GM23338 (cell line): ENCODE data around the gene PCDHGA10. TPM values are rescaled to one million over a fixed set of nuclear protein-coding genes. Genes with fewer than 3 reads are reported as not detected.

Experiments
- ATAC-seq: fragments of 200-7000 bp; cut with Tn5 transposase; 3 replicates; pipeline ENCODE4 v1.9.1; 2020
- DNase-seq: peaks from one replicate; pipeline ENCODE4 v3.0.0-alpha.2; 2015; ENCODE audit warnings: low spot score
- H2AFZ ChIP-seq: fragments of 200-600 bp; sonication (generic); 2 replicates; pipeline ENCODE4 v1.8.0; 2016; ENCODE audit warnings: antibody characterized with exemption, mild to moderate bottlenecking, moderate library complexity
- H3F3A ChIP-seq: fragments of 200-600 bp; sonication (generic); replicated peaks from 2 replicates; pipeline ENCODE4 v1.8.0; 2017; ENCODE audit warnings: antibody characterized with exemption, mixed run types, low read depth
- H3K27ac ChIP-seq: fragments of 200-600 bp; sonication (generic); 2 replicates; pipeline ENCODE4 v1.6.1; 2016; ENCODE audit warnings: low read depth
- H3K27me3 ChIP-seq: fragments of 200-600 bp; sonication (generic); 2 replicates; pipeline ENCODE4 v1.8.0; 2016; ENCODE audit warnings: mild to moderate bottlenecking, mixed run types, moderate library complexity; ENCODE audit not compliant: insufficient read depth
- H3K36me3 ChIP-seq: fragments of 200-600 bp; sonication (generic); 2 replicates; pipeline ENCODE4 v1.8.0; 2016; ENCODE audit warnings: mild to moderate bottlenecking; ENCODE audit not compliant: insufficient read depth
- H3K4me1 ChIP-seq: fragments of 200-600 bp; sonication (generic); 2 replicates; pipeline ENCODE4 v1.8.0; 2016; ENCODE audit warnings: mild to moderate bottlenecking, moderate library complexity; ENCODE audit not compliant: insufficient read depth
- H3K4me2 ChIP-seq: fragments of 200-600 bp; sonication (generic); 2 replicates; pipeline ENCODE4 v1.7.1; 2017; ENCODE audit warnings: mixed run types
- H3K4me3 ChIP-seq: fragments of 200-600 bp; sonication (generic); 2 replicates; pipeline ENCODE4 v1.6.1; 2016; ENCODE audit warnings: mixed run types
- H3K79me2 ChIP-seq: fragments of 200-600 bp; sonication (generic); replicated peaks from 2 replicates; pipeline ENCODE4 v1.8.0; 2017; ENCODE audit warnings: mild to moderate bottlenecking; ENCODE audit not compliant: insufficient read depth
- H3K9me2 ChIP-seq: fragments of 200-600 bp; sonication (generic); 2 replicates; pipeline ENCODE4 v1.8.0; 2017; ENCODE audit not compliant: insufficient read depth
- H4K20me1 ChIP-seq: fragments of 200-600 bp; sonication (generic); replicated peaks from 2 replicates; pipeline ENCODE4 v1.8.0; 2017; ENCODE audit warnings: mild to moderate bottlenecking; ENCODE audit not compliant: insufficient read depth
- H3K27ac Mint-ChIP-seq: 2 replicates; pipeline ENCODE4 v1.8.0; 2020; ENCODE audit warnings: inconsistent platforms, mild to moderate bottlenecking, moderate library complexity, mixed read lengths
- H3K27me3 Mint-ChIP-seq: 3 replicates; pipeline ENCODE4 v1.8.0; 2022; ENCODE audit warnings: low read depth, mild to moderate bottlenecking, moderate library complexity, mixed read lengths, inconsistent platforms; ENCODE audit not compliant: insufficient read depth, poor library complexity
- H3K36me3 Mint-ChIP-seq: 3 replicates; pipeline ENCODE4 v1.8.0; 2021; ENCODE audit warnings: low read depth, mild to moderate bottlenecking, inconsistent platforms, moderate library complexity, mixed read lengths
- H3K4me1 Mint-ChIP-seq: 3 replicates; pipeline ENCODE4 v1.8.0; 2020; ENCODE audit warnings: mild to moderate bottlenecking, inconsistent platforms, mixed read lengths
- H3K4me3 Mint-ChIP-seq: 3 replicates; pipeline ENCODE4 v1.8.0; 2021; ENCODE audit warnings: moderate library complexity, mild to moderate bottlenecking, inconsistent platforms, mixed read lengths
- H3K9me3 Mint-ChIP-seq: 3 replicates; pipeline ENCODE4 v1.8.0; 2020; ENCODE audit warnings: moderate library complexity, mild to moderate bottlenecking, inconsistent platforms, mixed read lengths
- CREB1 ChIP-seq: fragments of 250-450 bp; sonication (Bioruptor Pico); IDR thresholded peaks from 2 replicates; pipeline ENCODE4 v1.5.0; 2020; ENCODE audit warnings: low read depth, mild to moderate bottlenecking, moderate library complexity
- ETS1 ChIP-seq: IDR thresholded peaks from 2 replicates; pipeline ENCODE4 v1.6.1; 2016; ENCODE audit warnings: antibody characterized with exemption
- EZH2 ChIP-seq: fragments of 200-600 bp; sonication (generic); IDR thresholded peaks from one replicate; pipeline ENCODE4 v1.8.0; 2017; ENCODE audit warnings: antibody characterized with exemption, mild to moderate bottlenecking, low read depth; ENCODE audit not compliant: unreplicated experiment
- EZH2phosphoT487 ChIP-seq: fragments of 200-600 bp; sonication (generic); IDR thresholded peaks from one replicate; pipeline ENCODE4 v1.8.1; 2018; ENCODE audit warnings: antibody characterized with exemption; ENCODE audit not compliant: unreplicated experiment
- JUNB ChIP-seq: IDR thresholded peaks from one replicate; pipeline ENCODE4 v1.6.1; 2016; ENCODE audit warnings: antibody characterized with exemption; ENCODE audit not compliant: unreplicated experiment
- REST ChIP-seq: IDR thresholded peaks from one replicate; pipeline ENCODE4 v1.6.1; 2018; ENCODE audit warnings: antibody characterized with exemption; ENCODE audit not compliant: unreplicated experiment
- STAT1 ChIP-seq: IDR thresholded peaks from one replicate; pipeline ENCODE4 v1.6.1; 2016; ENCODE audit warnings: antibody characterized with exemption; ENCODE audit not compliant: unreplicated experiment
- ZNF114 ChIP-seq: fragments of 250-450 bp; sonication (Bioruptor Pico); IDR thresholded peaks from 2 replicates; pipeline ENCODE4 v1.5.0; 2020; ENCODE audit warnings: mild to moderate bottlenecking, moderate library complexity
- ZNF331 ChIP-seq: fragments of 250-450 bp; sonication (Bioruptor Pico); IDR thresholded peaks from 2 replicates; pipeline ENCODE4 v1.5.0; 2020; ENCODE audit warnings: low read depth, mild to moderate bottlenecking, moderate library complexity
- polyA plus RNA-seq: library from polyadenylated mRNA; unstranded; fragments of >200 nt; fragmentation: Nextera tagmentation; extraction: Ambion mirVana; gene quantifications from 2 replicates; pipeline ENCODE4 v1.2.1, GENCODE V29; 2016
- total RNA-seq: library from RNA; depleted of rRNA; stranded (reverse); fragments of >200 nt; shearing (Covaris generic); gene quantifications from 2 replicates; pipeline ENCODE4 v1.2.3, GENCODE V29; 2014
- TF ChIP-seq, protein P1 (sequence below), 2 experiments: fragments of 200-600 bp in 1 of 2; sonication (generic) in 1 of 2; conservative IDR thresholded peaks; 2 replicates each; pipeline versions ENCODE4 v1.5.1 to v1.6.1; 2016 to 2017; ENCODE audit warnings: antibody characterized with exemption in 2 of 2, low read depth in 2 of 2, mild to moderate bottlenecking in 2 of 2, moderate library complexity in 1 of 2

PCDHGA10 gene
- total and polyA plus RNA-seq, 2 experiments from 2014 or later = 2.1 to 6.5 TPM

DNA sequence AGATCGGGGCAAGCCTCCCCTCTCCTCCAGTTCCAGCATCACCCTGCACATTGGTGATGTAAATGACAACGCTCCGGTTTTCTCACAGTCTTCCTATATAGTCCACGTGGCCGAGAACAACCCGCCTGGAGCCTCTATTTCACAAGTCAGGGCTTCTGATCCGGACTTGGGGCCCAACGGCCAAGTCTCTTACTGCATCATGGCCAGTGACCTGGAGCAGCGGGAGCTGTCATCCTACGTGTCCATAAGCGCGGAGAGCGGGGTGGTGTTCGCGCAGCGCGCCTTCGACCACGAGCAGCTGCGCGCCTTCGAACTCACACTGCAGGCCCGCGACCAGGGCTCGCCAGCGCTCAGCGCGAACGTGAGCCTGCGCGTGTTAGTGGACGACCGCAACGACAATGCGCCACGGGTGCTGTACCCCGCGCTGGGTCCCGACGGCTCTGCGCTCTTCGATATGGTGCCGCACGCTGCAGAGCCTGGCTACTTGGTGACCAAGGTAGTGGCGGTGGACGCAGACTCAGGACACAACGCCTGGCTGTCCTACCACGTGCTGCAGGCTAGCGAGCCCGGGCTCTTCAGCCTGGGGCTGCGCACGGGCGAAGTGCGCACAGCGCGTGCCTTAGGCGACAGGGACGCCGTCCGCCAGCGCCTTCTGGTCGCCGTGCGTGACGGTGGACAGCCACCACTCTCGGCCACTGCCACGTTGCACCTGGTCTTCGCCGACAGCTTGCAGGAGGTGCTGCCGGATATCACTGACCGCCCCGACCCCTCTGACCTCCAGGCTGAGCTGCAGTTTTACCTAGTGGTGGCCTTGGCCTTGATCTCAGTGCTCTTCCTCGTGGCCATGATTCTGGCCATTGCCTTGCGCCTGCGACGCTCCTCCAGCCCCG, 23.4 kb upstream of the PCDHGA10 start (continued):
- TF ChIP-seq EZH2 (no peak), ZNF114 (CRISPR knock-in tag) (no peak), CREB1 (CRISPR knock-in tag) (no peak), ETS1 (no peak), STAT1 (no peak), EZH2phosphoT487 (no peak), JUNB (no peak), ZNF331 (CRISPR knock-in tag) (no peak)
- TF ChIP-seq, protein P1, sequence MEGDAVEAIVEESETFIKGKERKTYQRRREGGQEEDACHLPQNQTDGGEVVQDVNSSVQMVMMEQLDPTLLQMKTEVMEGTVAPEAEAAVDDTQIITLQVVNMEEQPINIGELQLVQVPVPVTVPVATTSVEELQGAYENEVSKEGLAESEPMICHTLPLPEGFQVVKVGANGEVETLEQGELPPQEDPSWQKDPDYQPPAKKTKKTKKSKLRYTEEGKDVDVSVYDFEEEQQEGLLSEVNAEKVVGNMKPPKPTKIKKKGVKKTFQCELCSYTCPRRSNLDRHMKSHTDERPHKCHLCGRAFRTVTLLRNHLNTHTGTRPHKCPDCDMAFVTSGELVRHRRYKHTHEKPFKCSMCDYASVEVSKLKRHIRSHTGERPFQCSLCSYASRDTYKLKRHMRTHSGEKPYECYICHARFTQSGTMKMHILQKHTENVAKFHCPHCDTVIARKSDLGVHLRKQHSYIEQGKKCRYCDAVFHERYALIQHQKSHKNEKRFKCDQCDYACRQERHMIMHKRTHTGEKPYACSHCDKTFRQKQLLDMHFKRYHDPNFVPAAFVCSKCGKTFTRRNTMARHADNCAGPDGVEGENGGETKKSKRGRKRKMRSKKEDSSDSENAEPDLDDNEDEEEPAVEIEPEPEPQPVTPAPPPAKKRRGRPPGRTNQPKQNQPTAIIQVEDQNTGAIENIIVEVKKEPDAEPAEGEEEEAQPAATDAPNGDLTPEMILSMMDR (conservative IDR thresholded peaks at IDR 0.05; ENCODE audit: low read depth in 2 of 2) = no peak

GRCh38 chr5:141392429-141393198, 20.2 kb upstream of the PCDHGA10 start, which contains the start of gene PCDHGA8:
Gene PCDHGA8, plus strand, starts transcription at chr5:141392633. Its CDS starts 181 bp downstream, at chr5:141392814.
- H3K27ac Mint-ChIP-seq = no peak within 1 kb of the TSS
- Histone ChIP-seq H3K79me2 (0 out of 2 replicates have a peak, but pooled peaks cover 5% of the 10 kb centered on the region), H3K4me1 (0 out of 2 replicates have a peak, but pooled peaks cover 5% of the 10 kb centered on the region), H3K4me3 (peak within 1 kb of the TSS; percentile 25; the same call in 1 of the 2 replicates), H4K20me1 (no peaks in the 10 kb centered on the region), H3K27me3 (peaks cover 7% of the 10 kb centered on the region; the same call in 1 of the 2 replicates), H3F3A (no peaks in the 10 kb centered on the region), H2AFZ (no peak within 1 kb of the TSS), H3K27ac (no peak within 1 kb of the TSS), H3K9me2 (no peaks in the 10 kb centered on the region), H3K4me2 (0 out of 2 replicates have a peak within 1 kb of the TSS, but pooled peaks have one; percentile 15), H3K36me3 (peaks cover 7% of the 10 kb centered on the region; the same call in 1 of the 2 replicates)
- no peaks in the 10 kb centered on the region; the same call in 2 of the 3 replicates for H3K4me1 Mint-ChIP-seq
- peaks cover 8% of the 10 kb centered on the region for H3K27me3 Mint-ChIP-seq
- TF ChIP-seq STAT1 = no peak
- TF ChIP-seq, protein P1 (conservative IDR thresholded peaks at IDR 0.05; ENCODE audit: low read depth in 2 of 2) = peak in 1 of 2 experiments; percentile 17; a peak in 1 of 4 replicates
- no peak for TF ChIP-seq EZH2phosphoT487
- TF ChIP-seq REST = no peak
- TF ChIP-seq JUNB = no peak
- ATAC-seq (no peak), DNase-seq (no peak)
- H3K36me3 Mint-ChIP-seq = peaks cover 83% of the 10 kb centered on the region
- no peak within 1 kb of the TSS for H3K4me3 Mint-ChIP-seq
- peaks cover 87% of the 10 kb centered on the region for H3K9me3 Mint-ChIP-seq
